ENCODE measurements around the gene USP11.

The USP11 gene

DNA sequence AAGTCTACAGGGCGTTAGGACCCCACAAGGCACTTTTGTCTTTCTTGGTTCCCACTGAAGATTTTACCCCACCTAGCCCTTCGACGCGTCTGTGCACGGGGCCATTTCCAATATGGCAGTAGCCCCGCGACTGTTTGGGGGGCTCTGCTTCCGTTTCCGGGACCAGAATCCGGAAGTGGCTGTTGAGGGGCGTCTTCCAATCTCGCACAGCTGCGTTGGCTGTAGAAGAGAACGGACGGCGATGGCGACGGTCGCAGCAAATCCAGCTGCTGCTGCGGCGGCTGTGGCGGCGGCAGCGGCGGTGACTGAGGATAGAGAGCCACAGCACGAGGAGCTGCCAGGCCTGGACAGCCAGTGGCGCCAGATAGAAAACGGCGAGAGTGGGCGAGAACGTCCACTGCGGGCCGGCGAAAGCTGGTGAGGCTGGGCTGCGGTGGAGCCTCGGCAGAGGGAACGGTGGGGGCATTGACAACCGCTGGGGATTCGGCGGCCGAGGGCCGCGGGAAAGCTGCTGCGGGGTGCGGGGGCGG, at the start of gene USP11:
TSS of gene USP11 (plus strand) at position 207 of the 530 bp plus-strand sequence. CDS start at position 242, 35 bp downstream.
- peak; percentile 59 for DNase-seq

DNA sequence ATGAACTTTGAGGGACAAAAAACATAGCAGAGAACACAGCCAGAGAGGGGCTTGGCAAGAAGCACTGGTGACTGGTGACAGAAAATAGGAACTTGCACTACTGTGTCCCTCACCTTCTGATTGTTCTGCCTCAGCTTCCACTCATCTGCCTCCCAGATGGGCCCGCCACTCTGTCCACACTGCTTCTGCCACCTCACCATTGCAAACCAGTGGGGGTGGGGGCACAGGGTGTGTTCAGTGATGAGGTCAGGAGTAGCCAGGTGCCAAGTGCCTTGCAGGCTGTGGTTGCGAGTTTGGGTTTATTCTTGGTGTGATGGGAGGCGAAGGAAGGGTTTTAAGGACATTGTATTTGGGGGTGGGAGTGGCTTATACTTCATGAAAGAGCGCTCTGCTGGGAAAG, 48.3 kb upstream of the USP11 start:
- DNase-seq: no peak

DNA sequence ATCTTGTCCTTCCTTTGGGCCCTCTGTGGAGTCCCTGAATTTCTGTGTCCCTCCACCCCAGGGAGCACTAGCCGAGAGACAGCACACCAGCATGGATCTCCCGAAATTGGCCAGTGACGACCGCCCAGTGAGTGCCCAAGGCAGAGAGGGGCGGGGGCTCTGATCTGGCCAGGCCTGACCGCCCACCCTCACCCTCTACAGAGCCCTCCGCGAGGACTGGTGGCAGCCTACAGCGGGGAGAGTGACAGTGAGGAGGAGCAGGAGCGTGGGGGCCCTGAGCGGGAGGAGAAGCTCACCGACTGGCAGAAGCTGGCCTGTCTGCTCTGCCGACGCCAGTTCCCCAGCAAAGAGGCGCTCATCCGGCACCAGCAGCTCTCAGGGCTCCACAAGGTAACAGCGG, 47.6 kb upstream of the USP11 start:
- no peak for DNase-seq

DNA sequence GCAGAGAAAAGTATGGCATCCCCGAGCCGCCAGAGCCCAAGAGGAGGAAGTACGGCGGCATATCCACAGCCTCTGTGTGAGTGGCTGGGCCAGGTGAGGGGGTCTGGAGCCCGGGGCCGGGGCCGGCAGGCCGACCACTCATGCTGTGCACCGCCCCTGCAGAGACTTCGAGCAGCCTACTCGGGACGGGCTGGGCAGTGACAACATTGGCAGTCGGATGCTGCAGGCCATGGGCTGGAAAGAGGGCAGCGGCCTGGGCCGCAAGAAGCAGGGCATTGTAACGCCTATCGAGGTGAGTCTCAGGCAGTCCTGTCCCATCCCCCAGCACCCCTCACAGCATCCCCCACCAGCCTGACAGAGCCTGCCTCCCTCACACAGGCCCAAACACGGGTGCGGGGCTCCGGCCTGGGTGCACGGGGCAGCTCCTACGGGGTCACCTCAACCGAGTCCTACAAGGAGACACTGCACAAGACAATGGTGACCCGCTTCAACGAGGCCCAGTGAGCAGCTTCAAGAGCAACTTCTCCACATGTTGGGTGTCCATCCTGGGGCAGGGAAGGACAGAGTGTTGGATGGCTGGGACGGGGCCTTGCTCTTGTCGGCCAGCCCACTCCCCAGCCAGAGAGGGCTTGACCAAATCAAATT, 46.6 kb upstream of the USP11 start:
- no peak for DNase-seq

DNA sequence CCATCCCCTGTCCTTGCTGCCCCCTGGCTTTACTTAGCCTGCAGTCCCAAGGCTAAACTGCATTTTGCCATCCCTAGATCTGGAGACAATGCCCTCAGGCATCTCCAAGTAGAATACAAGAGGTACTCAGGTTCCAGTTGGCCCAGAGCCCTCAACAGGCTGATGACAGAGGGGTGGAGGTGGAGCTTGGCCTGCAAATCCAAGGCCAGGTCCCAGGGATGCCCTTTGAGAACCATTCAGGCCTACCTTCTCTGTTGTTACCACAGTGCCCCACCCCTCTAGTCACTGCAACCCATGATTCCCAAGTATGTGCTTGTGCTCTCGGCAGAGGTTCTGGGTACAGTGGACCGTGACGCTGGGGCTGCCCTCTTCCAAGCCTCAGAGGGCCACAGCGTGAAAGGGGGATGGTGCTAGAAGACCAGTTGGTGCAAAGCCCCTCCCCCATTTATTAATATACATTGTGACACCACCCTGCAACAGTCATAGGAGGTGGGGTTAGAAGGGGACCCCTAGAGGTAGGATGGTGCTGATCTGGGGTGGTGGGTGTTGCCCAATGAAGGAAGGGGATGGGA, 45.6 kb upstream of the USP11 start:
- DNase-seq: no peak

DNA sequence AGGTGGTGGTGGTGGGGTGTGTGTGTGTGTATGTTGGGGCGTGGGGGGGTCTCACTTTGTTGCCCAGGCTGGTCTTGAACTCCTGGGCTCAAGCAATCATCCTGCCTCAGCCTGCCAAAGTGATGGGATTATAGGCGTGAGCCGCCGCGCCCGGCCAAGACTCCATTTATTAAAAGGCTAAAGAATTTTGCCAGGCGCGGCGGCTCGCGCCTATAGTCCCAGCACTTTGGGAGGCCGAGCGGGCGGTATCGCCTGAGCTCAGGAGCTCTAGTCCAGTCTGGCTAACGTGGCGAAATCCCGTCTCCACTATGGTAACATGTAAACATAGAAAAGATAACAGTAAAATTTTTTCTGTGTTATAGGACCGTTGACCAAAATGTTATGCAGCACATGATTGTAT, 42.9 kb upstream of the USP11 start:
- DNase-seq: no peak

DNA sequence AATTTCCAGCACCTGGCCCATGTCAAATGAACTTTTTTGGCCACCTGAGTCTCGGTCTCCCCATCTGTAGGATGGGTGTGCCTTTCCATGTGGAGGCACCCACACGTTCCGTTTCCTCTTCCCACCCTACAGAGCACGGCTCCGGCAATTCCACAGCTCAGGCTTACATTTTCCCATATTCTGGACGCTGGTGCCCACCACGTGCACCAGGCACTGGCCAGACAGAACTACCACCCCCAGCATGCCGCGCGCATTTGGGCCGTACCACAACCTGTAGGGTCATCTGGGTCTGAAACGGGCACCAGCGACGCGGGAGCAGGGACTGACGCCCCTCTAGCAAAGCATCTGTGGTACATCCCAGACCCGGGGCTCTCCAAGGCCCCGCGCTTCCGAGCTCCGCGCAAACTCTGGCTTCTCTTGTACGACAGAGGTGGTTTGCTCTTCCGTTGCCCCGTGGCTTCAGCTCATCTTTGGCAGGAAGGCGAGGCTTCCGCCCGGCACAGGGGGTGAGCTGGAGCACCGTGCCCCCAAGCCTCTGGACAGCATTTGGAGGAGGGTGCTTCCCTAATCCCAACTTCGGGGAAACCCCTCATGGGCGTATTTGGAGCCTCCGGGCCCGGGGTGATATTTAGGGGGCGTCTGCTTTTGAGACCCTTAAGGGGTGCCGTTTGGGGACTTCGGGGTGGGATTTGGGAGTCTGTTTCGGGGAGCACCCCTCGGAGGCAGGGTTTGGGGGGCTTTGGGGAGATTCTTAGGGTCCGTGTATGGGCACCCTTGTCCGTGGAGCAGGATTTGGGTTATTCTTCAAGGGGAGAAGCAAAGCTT, 42.2 kb upstream of the USP11 start:
- peak; percentile 79 for DNase-seq

DNA sequence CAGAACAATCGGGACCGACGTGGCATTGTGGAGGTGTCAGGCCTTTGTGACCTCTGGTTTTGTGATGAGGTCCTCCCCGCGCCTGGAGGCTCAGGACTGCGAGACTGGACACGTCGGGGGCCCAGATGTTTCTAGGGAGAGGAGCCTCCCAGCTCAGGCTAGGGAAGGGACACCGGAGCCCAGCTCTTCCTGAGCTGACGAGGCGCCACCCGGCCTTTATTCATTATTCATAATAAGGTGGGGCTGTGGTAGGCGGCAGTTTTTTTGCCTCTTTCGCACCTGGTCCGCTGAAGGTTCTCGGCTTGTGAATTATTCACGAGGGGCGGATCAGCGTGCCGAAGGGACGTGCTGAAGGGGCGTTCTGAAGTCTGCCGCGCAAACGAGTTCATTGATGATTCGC, 41.5 kb upstream of the USP11 start:
- DNase-seq: peak; percentile 55

DNA sequence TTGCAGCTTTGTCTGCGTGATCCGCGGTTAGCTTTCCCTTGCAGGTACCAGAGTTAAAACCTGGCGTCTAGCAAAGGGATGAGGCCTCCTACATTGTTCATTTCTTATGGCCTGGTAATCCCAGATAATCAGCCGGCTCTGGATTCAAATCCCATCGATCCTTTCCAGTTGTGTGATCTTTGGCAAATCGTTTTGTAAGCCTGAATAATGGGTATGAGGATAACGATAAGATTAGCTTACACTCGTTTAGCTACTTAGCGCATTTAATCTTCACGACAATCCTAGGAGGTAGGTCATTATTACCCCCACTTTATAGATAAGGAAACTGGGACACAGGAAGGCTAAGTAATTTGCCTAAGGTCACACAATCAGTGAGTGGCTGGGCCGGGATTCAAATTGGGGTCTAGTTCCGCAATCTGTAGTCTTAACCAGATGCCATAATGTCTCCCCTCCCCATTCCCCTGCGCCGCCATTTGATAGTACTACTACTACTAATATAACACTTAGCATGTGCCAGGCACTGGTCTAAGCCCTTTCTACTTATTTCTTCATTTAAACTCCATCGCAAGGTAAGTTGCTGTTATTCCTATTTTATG, 40.9 kb upstream of the USP11 start:
- DNase-seq: no peak

DNA sequence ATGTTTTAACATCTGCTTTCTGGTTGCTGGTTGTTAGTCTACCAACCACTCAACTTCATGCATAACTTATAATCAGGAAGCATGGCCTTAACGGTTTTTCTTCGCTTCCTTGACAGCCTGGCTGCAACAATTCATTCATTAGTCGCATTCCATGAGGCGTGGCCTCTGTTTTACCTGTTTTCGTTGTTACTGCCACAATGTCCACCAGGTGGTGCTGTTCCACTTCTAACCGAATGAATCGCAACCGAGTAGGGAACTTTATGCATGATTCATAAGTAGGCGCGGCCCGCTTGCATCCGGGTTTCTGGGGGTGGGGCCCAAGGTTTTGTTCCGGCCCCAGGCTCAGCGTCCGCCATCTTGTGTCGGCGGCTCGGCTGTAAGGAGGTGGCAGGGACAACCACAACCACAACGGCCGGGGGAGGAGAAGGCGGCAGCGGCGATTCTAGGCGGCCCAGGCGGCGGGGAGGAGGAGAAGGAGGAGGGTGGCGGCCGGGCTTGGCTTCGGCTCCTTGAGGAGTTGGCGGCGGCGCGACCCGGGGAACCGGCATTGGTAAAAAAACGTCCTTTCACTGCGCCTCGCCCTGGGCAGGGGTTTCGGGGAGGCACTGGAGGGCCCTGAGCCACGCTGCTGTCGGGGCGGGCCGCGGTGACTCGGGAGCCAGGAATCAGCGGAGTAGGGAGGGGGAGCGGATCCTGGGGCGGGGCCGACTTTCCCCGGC, 39.2 kb upstream of the USP11 start, which contains the start of gene UBA1:
TSS of gene UBA1 (plus strand) at position 355 of the 719 bp plus-strand sequence. CDS start 4,974 bp downstream, outside the sequence.
- DNase-seq: peak; percentile 98

DNA sequence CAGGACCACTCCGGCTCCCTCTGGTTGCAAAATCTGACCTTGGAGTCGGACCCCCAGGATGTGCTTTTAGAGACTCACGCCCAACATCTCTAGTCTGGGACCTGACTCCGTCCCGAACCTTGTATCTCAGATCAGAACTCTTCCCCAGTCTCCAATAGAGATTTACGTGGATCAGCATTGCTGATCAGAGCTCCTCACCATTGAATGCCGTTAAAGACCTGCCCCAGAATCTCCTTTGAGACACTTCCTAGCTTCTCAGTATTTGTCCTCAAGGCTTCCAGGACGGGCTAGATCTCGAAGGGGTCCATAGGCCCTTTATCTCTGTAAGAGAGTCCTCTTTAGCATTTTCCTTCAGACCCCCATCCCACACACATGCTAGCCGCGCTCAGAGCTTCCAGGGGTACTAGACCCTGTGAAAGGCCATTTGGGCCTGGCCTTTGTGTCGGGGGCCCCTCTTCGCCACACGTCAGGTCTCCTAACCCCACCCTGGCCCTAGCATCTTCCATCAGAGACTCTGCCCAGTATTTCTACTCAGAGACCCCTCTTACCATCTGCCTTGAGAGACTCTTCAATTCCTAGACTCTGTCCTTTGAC, 38.5 kb upstream of the USP11 start:
- DNase-seq: no peak

DNA sequence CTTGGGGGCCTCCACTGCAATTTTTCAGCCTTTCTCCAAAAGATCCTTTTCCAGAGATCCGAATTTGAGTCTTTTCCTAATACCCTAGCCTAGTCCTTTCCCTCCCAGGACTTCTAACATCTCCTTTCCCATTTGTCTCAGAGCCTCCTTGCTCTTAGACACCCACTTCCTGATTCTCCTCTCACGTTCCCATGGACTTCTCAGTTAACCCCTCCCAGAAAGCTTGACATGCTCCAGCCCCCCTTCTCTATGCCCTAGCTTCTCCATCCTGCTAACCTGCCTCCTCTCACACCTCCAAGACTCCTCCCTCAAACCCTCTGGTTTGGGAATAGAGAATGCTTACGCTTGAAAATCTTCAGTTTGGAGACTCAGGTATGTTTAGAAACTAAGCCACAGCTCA, 36.7 kb upstream of the USP11 start:
- DNase-seq: no peak

DNA sequence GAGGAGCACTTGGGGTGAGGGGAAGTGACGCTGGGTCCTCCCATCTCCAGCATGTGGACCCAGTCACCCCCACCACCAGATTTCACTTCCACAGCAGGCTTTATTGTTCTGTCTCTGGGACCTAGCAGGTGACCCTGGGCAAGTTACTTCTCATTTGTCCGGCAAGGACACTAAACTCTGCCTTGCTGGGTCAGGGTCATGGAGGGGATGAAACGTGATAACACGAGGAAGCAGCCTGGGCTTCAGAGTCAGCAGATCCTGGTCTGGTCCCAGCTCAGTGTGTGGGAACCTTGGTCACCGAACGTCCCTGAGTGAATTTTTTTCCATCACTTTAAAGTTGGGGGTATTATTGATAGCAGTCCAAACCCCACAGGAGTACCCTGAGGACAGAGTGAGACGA, 35.3 kb upstream of the USP11 start:
- no peak for DNase-seq

DNA sequence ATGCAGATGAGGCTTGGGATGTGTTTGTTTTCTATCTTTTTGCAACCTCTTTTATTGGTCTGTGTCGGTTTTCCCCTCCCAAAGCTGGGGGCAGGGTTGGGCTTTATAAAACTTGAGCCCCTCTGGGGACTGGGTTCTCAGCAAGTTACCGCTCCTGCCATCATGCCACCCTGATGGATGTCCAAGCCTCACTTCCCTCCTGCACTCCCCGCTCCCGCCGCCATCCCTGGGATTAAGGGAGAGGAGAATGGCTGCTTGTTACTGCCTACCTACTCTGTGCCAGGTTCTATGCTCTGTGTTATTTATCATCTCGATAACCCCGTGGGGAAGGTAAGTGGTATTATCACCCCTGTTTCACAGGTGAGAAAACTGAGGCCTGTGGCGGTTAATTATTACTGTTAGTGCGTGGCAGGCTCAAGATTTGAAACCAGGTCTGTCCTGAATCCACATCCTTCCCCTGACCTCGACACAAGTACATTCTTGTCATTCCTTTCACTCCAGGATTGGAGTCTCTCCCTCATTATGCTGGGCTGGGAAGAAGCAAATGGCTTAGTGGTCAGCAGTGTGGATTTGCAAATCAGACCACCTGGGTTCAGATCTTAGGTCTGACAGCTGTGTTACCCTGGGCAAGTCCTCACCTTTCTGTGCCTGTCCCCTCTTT, 34.7 kb upstream of the USP11 start:
- DNase-seq: no peak

DNA sequence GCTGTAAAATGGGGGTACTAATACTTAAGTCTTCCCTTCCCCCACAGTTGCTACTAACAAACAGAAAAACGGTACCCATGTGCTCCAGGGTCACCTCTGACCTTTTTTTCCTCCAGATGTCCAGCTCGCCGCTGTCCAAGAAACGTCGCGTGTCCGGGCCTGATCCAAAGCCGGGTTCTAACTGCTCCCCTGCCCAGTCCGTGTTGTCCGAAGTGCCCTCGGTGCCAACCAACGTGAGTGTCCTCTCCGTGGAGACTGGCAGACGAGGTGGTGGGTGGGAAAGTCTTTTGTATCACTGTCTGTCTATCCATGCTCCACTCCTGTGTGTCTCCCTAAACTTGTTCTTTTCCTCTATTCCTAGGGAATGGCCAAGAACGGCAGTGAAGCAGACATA, 34.1 kb upstream of the USP11 start:
- no peak for DNase-seq

DNA sequence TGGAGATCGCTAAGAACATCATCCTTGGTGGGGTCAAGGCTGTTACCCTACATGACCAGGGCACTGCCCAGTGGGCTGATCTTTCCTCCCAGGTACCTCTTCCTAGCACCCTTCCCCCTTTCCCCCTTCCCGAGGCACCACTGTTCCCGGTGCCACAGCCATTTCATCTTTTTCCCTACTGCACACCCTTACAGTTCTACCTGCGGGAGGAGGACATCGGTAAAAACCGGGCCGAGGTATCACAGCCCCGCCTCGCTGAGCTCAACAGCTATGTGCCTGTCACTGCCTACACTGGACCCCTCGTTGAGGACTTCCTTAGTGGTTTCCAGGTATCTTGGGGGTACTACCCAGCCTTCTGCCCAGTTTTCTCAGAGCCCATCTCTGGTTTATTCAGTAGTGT, 33.5 kb upstream of the USP11 start:
- no peak for DNase-seq

DNA sequence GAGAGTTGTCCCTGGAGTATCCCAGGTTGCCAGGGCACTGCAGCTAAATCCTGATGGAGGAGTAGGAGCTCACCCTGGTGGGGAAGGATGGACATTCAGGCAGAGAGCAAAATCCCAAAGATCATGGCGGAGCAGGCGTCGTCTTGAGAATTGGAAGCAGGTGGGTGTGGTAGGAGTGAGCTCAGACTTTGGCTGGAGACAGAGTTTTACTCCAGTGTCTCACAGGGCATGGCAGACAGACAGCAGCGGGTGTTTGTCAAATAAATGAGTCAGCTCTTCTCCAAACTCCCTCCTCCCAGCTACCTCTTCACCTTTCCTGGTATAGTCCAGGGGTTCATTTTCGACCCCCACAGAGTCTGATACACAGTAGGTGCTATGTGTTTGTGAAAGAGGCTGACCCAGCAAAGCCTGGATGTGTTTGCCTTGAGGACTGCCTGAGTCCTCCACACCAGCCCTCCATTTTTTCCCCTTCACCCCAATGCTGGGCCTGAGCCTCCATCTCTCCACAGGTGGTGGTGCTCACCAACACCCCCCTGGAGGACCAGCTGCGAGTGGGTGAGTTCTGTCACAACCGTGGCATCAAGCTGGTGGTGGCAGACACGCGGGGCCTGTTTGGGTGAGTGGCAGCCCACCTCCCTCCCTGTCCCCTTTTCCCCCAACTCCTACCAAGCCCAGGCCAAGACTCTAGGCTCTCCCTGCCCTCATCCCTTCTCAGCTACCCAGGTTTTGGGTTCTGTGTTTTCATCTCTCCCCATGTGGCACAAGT, 32.2 kb upstream of the USP11 start:
- DNase-seq: no peak

DNA sequence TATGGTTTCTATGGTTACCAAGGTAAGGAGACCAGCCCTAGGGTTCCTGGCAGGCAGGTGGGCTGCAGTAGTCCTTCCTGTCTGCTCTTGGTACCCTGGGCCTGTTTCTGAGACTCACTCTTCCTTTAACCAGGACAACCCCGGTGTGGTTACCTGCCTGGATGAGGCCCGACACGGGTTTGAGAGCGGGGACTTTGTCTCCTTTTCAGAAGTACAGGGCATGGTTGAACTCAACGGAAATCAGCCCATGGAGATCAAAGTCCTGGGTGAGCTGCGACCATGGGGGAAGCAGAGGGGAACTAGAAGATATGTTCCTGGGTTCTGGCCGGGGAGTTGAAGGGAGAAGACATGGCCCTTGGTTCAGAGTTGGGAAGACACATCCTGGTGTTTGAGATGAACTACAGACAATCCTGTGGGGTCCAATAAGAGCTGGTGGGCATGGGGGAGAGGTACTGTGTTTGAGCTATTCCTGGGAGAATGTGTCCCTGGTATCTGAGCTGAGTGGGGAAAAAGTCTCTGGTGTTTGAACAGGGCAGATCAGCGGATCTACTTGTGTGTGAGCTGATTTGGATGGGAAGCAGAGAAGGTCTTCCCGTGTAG, 31.4 kb upstream of the USP11 start:
- DNase-seq: no peak

DNA sequence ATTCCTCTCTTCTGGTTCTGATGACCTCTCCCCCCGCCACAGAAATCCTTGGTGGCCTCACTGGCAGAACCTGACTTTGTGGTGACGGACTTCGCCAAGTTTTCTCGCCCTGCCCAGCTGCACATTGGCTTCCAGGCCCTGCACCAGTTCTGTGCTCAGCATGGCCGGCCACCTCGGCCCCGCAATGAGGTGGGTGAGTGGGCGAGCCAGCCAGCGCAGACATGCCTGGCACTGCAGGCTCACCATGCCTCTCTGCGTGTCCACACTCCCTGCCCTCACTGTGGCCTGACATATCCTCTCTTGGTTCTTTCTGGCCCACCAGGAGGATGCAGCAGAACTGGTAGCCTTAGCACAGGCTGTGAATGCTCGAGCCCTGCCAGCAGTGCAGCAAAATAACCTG, 30.5 kb upstream of the USP11 start:
- DNase-seq: no peak

DNA sequence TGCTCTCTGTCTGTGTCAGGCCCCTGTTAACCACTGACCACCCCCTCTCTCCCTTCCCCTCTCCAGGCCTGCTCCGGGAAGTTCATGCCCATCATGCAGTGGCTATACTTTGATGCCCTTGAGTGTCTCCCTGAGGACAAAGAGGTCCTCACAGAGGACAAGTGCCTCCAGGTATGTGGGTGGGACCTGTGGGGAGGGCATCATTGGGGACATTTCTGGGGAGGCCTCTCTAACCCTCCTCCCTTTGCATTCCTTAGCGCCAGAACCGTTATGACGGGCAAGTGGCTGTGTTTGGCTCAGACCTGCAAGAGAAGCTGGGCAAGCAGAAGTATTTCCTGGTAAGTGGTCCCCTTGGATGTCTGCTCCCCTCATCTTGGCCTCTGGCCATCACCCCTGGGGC, 29.9 kb upstream of the USP11 start:
- DNase-seq: no peak

DNA sequence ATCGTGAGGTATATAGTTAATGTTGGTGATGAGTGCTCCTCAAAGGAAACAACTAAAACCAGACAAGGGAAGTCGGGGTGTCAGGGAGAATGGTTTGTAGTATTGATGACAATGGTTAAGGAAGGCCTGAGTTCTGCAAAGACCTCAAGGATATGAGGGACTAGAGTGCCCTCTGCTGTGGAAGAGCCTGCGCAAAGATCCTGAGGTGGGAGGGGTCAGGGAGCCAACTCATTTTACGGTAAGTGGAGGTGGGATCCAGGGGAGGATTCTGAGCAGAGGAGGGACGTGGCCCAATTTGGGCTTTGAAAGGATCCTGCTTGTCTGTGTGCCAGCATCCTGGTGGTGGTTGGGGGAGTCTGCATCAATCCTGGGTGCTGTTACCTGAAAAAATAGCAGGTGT, 27.8 kb upstream of the USP11 start:
- no peak for DNase-seq
